GM21529 (cell line): ENCODE data around the gene EHMT2.

Experiments
- ATAC-seq: cut with Tn5 transposase; IDR thresholded peaks from one replicate; pipeline ENCODE4 v1.9.1; 2021; ENCODE audit not compliant: unreplicated experiment

The EHMT2 gene

GRCh38 chr6:31889331-31889972 lies 8.0 kb downstream of the EHMT2 start:
- no peak for ATAC-seq

- no peak for ATAC-seq
These were observed 8.9 kb downstream of the EHMT2 start for GRCh38 chr6:31888276-31889258.

DNA sequence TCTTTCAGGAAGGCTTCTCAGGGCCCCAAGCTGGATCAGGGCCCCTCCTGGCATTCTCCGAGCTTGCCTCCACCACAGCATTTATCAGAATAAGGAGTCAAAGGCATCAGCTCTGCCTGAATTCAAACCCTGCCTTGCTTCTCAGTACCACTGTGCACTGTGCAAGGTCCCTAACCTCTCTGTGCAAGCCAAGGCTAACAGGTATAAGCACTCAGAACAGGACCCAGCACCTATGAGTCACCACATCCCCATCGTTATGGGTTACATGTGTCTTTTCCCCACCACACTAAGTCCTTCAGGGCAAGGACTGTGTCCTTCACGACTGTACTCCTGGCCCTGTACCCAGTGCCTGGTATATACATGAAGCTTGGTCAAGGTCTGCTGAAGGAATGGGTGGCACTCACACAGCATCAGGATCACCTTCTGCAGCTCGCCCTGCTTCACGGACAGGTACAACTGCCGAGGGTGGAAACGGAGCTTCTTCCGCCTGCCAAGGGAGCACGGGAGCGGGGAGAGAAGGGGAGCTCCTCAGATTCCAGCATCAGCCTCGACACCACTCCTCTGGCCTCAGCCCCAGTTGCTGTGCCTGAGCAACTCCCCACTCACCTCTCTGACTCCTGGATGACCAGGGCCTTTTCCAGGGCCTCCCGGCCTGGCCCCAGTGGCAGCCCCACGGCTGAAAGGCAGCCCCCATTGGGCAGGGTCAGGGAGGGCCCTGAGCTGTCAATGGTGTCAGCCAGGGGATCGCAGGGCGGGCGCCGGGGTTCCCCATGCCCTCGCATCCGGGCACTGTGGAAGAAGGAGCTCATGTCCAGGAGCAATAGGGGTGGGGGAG lies 10.1 kb downstream of the EHMT2 start:
- ATAC-seq = no peak

GRCh38 chr6:31886541-31886991 lies 10.9 kb downstream of the EHMT2 start:
- ATAC-seq = no peak

DNA sequence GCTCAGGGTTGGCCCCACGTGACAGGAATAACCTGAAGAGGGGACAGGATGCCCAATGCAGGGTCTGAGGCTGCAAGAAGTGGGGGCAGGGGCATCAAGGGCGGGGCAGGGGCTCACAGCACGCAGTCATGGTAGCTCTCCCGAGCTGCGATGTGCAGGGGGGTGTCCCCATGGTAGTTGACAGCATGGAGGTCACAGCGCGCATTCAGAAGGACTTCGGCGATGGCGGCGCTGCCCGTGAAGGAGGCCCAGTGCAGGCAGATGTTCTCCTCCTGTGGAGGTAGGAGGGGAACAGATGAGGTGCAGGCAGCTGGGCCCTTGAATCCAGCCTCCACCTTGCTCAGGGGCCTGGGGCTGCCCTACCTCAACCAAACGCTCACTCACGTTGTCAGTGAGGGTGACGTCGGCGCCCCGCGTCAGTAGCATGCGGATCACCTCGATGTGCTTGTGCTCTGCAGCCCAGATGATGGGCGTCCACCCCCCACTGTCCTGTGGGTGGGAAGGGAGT lies 12.9 kb downstream of the EHMT2 start:
- no peak for ATAC-seq

GRCh38 chr6:31883676-31884075 lies 13.8 kb downstream of the EHMT2 start:
- no peak for ATAC-seq

GRCh38 chr6:31882344-31882743 lies 15.2 kb downstream of the EHMT2 start:
- no peak for ATAC-seq

- no peak for ATAC-seq
These were observed 16.2 kb downstream of the EHMT2 start for GRCh38 chr6:31881136-31881859.

- ATAC-seq = no peak
These were observed 16.9 kb downstream of the EHMT2 start for GRCh38 chr6:31880616-31881015.

DNA sequence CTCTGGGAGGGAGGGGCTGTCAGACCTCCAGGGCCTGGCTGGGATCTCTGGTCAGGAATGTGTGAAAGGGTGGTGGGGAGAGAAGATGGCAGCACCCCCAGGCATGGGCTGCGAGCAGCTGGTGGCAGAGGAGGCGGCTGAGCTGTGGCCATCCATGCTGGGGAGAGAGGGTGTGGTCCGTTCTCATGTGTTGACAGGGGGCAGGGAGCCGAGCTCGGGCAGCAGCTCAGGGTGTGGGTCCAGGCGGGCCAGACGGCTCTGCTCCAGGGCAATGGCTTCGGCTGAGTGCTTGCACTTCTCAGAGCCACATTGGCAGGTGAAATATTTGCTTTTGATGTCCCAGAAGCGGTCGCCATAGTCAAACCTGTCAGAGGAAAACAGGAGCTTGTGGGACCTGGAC lies 17.6 kb downstream of the EHMT2 start:
- no peak for ATAC-seq

DNA sequence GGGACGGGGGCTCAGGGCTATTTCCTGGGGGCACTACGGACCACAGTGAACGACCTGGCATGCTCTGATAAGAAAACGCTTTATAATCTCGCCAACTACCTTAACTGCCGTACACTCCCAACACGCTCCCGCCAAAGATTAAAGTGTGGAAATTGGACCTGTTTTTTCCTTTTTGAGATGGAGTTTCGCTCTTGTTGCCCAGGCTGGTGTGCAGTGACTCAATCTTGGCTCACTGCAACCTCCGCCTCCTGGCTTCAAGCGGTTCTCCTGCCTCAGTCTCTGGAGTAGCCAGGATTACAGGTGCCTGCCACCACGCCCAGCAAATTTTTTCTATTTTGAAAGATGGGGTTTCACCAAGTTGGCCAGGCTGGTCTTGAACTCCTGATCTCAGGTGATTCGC lies 18.4 kb downstream of the EHMT2 start:
- no peak for ATAC-seq

DNA sequence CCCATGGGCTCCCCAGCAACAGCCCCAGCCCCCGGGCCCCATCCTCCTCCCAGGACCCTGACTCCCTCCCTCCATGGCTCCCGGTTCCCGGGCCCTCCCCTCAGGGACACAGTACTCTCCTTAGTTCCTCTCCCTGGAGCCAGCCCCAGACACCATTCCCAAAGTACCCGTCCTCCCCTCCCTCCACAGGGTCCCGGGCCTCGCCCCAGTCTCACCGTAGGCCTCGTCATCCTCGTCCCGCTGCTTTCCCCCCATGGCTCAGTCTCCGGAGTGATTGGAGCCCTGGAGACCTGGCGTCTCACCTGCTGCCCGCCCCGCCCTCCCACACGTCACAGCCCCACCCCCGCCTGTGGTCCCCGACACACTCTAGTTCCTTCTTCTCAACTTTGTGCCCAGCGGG lies 18.8 kb downstream of the EHMT2 start, which contains the start of gene SLC44A4:
SLC44A4 (minus strand) TSS at position 272 of the 400 bp plus-strand sequence; CDS start at position 255, 17 bp downstream.
- no peak for ATAC-seq

- no peak for ATAC-seq
These were observed 19.3 kb downstream of the EHMT2 start for GRCh38 chr6:31878222-31878621.

DNA sequence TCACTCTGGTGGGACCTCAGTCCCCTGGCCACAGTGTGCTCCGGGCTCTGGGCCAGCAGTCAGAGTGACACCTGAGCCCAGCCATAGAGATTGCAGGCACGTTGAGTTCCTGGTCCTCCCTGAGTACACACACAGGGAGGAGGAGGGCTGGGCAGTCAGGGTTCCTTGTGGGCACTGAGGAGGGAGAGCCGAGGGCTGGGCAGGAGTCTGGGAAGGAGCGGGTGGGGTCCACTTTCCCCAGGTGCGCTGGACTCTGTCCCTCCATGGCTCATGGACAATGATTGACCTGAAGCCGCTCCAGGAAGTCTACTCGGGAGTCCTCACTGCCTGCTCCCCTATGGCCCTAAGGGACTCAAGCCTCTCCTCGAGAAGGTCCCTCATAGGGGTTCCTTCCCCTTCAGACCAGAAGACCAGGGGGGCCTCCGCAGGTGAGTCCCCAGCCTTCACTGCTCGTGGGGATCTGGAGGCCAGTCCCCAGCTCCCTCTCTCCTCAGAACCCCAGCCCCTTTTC lies 19.8 kb downstream of the EHMT2 start:
- ATAC-seq = no peak

DNA sequence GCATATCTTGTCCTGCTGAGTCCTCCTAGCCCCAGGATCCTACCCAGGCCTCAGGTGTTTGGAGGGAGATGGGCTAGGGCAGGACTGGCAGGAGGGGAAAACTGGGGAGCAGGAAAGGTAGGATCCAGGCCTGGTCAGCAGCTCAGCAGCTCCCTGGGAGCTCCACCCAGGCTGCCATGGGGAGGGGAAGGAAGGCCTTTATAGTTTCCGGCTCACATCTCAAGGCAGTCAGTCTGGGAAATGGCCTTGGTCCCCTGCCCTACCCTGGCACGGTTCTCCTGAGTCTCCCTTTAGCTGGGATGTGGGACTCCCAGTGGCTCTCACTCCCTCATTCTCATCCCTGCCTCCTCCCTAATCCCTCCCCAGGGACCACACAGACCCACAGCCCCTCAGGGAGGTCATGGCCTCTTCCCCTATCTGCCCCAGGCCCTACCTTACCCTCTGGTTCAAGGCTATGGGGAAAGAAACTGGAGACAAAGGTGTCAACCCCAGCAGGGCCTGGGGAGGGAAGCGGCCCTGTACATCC lies 20.3 kb downstream of the EHMT2 start:
- no peak for ATAC-seq

DNA sequence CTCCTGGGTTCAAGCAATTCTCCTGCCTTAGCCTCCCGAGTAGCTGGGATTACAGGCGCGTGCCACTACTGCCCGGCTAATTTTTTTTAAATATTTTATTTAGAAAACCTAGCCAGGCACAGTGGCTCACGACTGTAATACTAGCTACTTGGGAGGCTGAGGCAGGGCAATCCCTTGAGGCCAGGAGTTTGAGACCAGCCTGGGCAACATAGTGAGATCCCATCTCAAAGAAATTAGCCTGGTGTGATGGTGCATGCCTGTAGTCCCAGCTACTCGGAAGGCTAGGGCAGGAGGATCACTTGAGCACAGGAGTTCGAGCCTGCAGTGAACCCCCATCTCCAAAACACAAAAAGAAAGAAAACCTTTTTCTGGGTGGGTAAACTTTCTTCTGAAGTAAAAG lies 21.1 kb downstream of the EHMT2 start:
- ATAC-seq = no peak

DNA sequence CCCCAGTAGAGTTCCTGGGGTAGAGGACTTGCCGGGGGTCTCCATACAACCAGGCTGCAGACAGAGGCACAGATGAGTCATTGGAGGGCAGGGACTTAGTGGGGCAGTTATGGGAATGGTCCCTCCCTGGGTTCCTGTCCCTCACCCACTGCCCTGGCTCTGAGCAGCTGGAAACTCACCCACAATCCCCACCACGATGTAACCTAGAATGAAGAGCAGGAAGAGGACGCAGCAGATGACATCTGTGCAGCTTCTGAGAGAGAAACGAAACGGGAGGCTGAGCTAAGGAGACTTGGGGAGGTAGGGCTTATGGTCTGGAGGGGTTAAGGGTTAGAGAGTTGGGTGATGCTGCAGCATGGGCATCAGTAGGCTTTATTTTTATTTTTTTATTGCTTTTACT lies 21.6 kb downstream of the EHMT2 start:
- no peak for ATAC-seq

DNA sequence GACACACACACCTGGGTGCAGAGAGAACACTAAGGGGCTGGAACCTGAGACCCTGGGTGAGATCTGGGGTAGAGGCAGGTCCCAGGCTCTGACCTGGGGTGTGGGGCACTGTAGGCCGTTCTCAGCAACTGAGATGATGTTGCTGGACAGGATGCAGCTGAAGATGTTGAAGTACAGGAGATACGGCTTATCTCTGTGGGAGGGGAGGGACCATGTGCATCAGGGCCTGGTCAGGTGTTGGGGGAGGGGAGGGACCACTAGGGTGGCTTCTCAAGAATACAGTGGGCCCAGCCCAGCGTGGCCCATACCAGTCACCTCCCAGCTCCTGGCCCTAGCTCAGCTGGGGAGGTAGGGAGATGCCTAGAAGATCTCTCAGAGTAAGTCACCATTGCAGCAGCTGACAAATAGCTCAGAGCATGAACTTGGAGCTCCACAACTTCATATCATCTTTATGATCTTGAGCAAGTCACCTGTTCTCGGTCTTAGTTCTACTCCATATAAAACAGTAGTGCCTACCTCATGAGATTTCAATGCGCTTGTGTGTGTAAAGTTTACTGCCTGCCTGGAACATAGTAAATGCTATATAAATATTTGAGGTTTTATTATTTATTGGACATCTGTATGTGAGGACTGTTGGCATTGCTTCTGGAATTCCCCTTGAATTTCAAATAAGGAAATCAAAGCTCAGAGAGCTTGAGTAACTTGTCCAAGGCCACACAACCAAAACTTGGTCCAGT lies 22.5 kb downstream of the EHMT2 start:
- ATAC-seq = no peak

GRCh38 chr6:31874084-31874670 lies 23.3 kb downstream of the EHMT2 start:
- no peak for ATAC-seq
